Common myeloid progenitor, CD34-positive (primary cell): ENCODE results near the gene ACSM5.
"Not testable (repeated sequence)": the region's sequence is repeated elsewhere in the genome, so short reads cannot be mapped to it uniquely, and the experiment has no call there.

Source experiments
- CTCF ChIA-PET: fragments of 350-600 bp; sonication (Branson Sonifier 250); formaldehyde crosslinking; loops from one replicate; lab custom pipeline; 2021; ENCODE audit warnings: antibody characterized with exemption; lab: Charles Lee
- POLR2A ChIA-PET: fragments of 350-600 bp; sonication (Branson Sonifier 250); formaldehyde crosslinking; loops from one replicate; lab custom pipeline; 2021; ENCODE audit warnings: antibody characterized with exemption; lab: Charles Lee
- DNase-seq, 3 donors: peaks; one replicate each; pipeline versions ENCODE4 v3.0.0 to v3.0.0-alpha.2; 2013
- H3K27ac ChIP-seq, 2 experiments: 1 replicate in 1 of 2; 2 replicates in 1 of 2; pipeline ENCODE4 v1.7.0; 2013; ENCODE audit warnings: inconsistent platforms in 2 of 2, low read length in 2 of 2, mild to moderate bottlenecking in 2 of 2, low read depth in 1 of 2, moderate library complexity in 1 of 2; ENCODE audit not compliant: severe bottlenecking in 2 of 2, insufficient read depth in 1 of 2, poor library complexity in 1 of 2
- H3K27me3 ChIP-seq, 5 experiments: replicated peaks in 2 of 5; 1 replicate in 3 of 5; 2 replicates in 2 of 5; pipeline versions ENCODE4 v1.6.1 to v1.7.0; 2013; ENCODE audit warnings: low read length in 4 of 5, mild to moderate bottlenecking in 2 of 5, moderate library complexity in 2 of 5, inconsistent platforms in 1 of 5; ENCODE audit not compliant: insufficient read depth in 5 of 5, control insufficient read depth in 4 of 5
- H3K36me3 ChIP-seq, 4 experiments: 1 replicate in 2 of 4; 2 replicates in 2 of 4; pipeline versions ENCODE4 v1.6.1 to v1.7.0; 2013; ENCODE audit warnings: low read length in 3 of 4, control low read depth in 1 of 4, mild to moderate bottlenecking in 1 of 4; ENCODE audit not compliant: control insufficient read depth in 4 of 4, insufficient read depth in 4 of 4
- H3K4me1 ChIP-seq, 4 experiments: 1 replicate in 3 of 4; 2 replicates in 1 of 4; pipeline versions ENCODE4 v1.6.1 to v1.7.1; 2013; ENCODE audit warnings: low read length in 3 of 4, mild to moderate bottlenecking in 3 of 4, control low read depth in 1 of 4, inconsistent platforms in 1 of 4, moderate library complexity in 1 of 4; ENCODE audit not compliant: control insufficient read depth in 4 of 4, insufficient read depth in 4 of 4; ENCODE audit errors: control extremely low read depth in 1 of 4
- H3K4me3 ChIP-seq, 7 experiments: 1 replicate in 4 of 7; 2 replicates in 3 of 7; pipeline versions ENCODE4 v1.5.1 to v1.7.0; 2013; ENCODE audit warnings: mild to moderate bottlenecking in 7 of 7, low read length in 6 of 7, moderate library complexity in 6 of 7, inconsistent platforms in 2 of 7, low read depth in 2 of 7, control low read depth in 1 of 7; ENCODE audit not compliant: insufficient read depth in 4 of 7, control insufficient read depth in 1 of 7; ENCODE audit errors: extremely low read depth in 1 of 7
- H3K9me3 ChIP-seq, 5 experiments: 1 replicate in 4 of 5; 2 replicates in 1 of 5; pipeline versions ENCODE4 v1.6.1 to v1.7.1; 2013; ENCODE audit warnings: low read length in 4 of 5, mild to moderate bottlenecking in 2 of 5, inconsistent platforms in 1 of 5, low read depth in 1 of 5, moderate library complexity in 1 of 5; ENCODE audit not compliant: control insufficient read depth in 4 of 5, insufficient read depth in 2 of 5; ENCODE audit errors: control extremely low read depth in 1 of 5
- WGBS: methylation state at CpG from one replicate; pipeline ENCODE4 v1.1.5; 2013; ENCODE audit not compliant: insufficient coverage; 5-methylcytosine and 5-hydroxymethylcytosine counted together

ACSM5 gene

GRCh38 chr16:20411055-20411454 is 1.7 kb downstream of the ACSM5 start:
- WGBS, result 100% methylated on average over 1 of the region's 2 CpGs
- ChIA-PET POLR2A (no interaction called here), CTCF (no interaction called here)
- no peak for DNase-seq
- no peak overlapping the region for H3K27ac ChIP-seq
- H3K9me3 ChIP-seq, result peaks cover 0 to 3% (median 0%) of the 10 kb centered on the region in 5 experiments
- H3K27me3 ChIP-seq, result no peaks in the 10 kb centered on the region
- no peak overlapping the region for H3K4me3 ChIP-seq
- H3K4me1 ChIP-seq, result no peaks in the 10 kb centered on the region
- H3K36me3 ChIP-seq, result no peaks in the 10 kb centered on the region

- no peak overlapping the region for H3K27ac ChIP-seq
- H3K36me3 ChIP-seq, result no peaks in the 10 kb centered on the region
- H3K4me3 ChIP-seq, result no peak overlapping the region
- H3K9me3 ChIP-seq, result peaks cover 0 to 3% (median 0%) of the 10 kb centered on the region in 5 experiments
- no peaks in the 10 kb centered on the region for H3K4me1 ChIP-seq
- no CpG with 5 or more reads among the region's 1 CpG for WGBS
- peak in 1 of 3 donors; percentile 3 for DNase-seq
- H3K27me3 ChIP-seq, result no peaks in the 10 kb centered on the region
- CTCF ChIA-PET, result no interaction called here
- POLR2A ChIA-PET, result no interaction called here
Measured at GRCh38 chr16:20415541-20415940, 6.2 kb downstream of the ACSM5 start.

GRCh38 chr16:20419093-20419492 is 9.8 kb downstream of the ACSM5 start:
- H3K4me3 ChIP-seq, H3K36me3 ChIP-seq, H3K9me3 ChIP-seq, H3K27ac ChIP-seq, DNase-seq, CTCF ChIA-PET, POLR2A ChIA-PET, H3K27me3 ChIP-seq, H3K4me1 ChIP-seq: not testable (repeated sequence)
- 86% methylated on average over 5 of the region's 8 CpGs for WGBS

DNA sequence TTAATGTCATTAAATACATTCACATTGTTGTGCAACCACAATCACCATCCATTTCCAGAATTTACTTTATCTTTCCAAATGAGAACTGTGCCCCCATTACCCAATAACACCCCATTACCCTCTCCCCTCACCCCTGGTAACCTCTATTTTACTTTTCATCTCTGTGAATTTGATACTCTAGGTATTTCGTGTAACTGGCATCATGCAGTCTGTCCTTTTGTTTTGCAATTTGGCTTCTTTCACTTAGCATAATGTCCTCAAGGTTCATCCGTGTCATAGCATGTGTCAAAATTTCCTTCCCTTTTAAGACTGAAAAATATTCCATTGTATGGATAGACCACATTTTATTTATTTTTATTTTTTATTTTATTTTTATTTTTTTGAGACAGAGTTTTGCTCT is 12.4 kb downstream of the ACSM5 start:
- WGBS, result 80% methylated on average over 1 of the region's 2 CpGs
- H3K9me3 ChIP-seq, DNase-seq, H3K4me3 ChIP-seq, H3K27ac ChIP-seq, POLR2A ChIA-PET, H3K27me3 ChIP-seq, CTCF ChIA-PET, H3K36me3 ChIP-seq, H3K4me1 ChIP-seq: not testable (repeated sequence)

DNA sequence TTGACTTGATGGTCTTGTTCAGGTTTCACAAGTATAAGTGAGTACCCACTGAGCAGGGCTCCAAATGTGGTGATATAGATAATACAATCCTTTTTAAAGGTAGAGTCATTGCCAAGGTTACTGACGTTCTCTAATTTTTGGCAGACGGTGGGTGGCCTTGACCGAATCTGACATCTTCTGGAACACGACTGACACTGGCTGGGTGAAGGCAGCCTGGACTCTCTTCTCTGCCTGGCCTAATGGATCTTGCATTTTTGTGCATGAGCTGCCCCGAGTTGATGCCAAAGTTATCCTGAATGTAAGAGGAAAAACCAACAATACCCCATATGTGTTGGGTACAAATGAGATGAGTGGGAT is 14.4 kb downstream of the ACSM5 start:
- CTCF ChIA-PET, result not testable (repeated sequence)

DNA sequence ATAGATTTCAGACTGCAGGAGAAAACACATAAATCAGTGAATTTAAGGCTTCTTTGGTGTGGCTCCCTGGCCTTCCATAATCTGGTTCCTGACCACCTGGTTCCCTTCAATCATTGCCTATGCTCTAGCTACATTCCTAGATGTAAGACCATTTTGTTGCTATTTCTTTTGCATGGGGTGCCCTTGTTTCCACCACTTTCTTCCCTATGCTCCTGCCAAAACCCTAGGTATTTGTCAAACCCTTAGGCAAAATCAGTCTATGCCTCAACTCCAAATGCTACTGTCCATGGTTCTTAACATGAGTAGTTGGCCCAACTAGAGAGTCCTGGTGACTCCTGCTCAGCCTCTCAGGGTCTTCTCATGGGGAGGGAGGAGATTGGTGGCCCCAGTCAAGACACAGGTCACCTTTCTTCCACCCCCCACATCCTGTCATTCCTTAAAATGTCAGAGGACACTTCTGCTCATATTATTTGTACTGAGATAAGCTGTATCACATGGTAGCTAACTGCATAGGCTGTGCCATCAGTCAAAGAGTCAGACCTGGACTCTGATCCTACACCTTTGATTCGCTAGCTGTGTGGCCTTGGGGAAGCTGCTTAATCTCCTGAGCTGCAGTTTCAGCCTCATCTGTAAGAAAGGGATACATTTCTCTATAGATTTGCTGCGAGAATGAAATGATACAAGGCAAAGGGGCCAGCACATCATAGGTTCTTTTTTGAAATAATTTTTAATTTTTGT is 15.0 kb downstream of the ACSM5 start:
- DNase-seq, result no peak
- WGBS, result 94% methylated on average over 2 of the region's 2 CpGs

More for the DNA sequence above, 14.4 kb downstream of the ACSM5 start:
- 93% methylated on average over 4 of the region's 5 CpGs for WGBS
- H3K4me3 ChIP-seq, DNase-seq, H3K27ac ChIP-seq, H3K4me1 ChIP-seq, H3K36me3 ChIP-seq, POLR2A ChIA-PET, H3K9me3 ChIP-seq, H3K27me3 ChIP-seq: not testable (repeated sequence)

DNA sequence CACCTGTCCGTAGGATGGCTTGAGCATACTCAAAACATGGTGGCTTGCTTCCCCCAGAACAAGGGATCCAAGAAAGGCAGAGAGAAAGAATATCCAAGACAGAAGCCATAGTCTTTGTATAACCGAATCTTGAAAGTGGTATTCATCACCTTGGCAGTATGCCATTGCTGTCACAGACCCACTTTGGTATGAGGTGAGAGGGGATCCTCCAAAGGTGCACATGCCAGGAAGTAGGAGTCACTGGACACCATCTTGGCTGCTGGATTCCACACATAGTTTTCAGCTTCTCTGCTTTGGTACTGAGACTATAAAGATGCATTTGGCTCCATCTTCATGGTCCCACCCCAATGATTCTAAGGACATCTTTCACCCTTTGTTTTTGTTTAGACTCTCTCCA is 18.1 kb downstream of the ACSM5 start:
- H3K9me3 ChIP-seq, H3K4me1 ChIP-seq, POLR2A ChIA-PET, H3K27me3 ChIP-seq, H3K27ac ChIP-seq, DNase-seq, CTCF ChIA-PET, H3K4me3 ChIP-seq, H3K36me3 ChIP-seq: not testable (repeated sequence)
- 67% methylated on average over 2 of the region's 2 CpGs for WGBS

More for the DNA sequence above, 15.0 kb downstream of the ACSM5 start:
- ChIA-PET CTCF (no interaction called here), POLR2A (no interaction called here)
- no peaks in the 10 kb centered on the region for H3K4me1 ChIP-seq
- no peak overlapping the region for H3K4me3 ChIP-seq
- H3K27me3 ChIP-seq, result peaks cover 0 to 3% (median 0%) of the 10 kb centered on the region in 5 experiments
- H3K9me3 ChIP-seq, result no peaks in the 10 kb centered on the region
- no peaks in the 10 kb centered on the region for H3K36me3 ChIP-seq
- H3K27ac ChIP-seq, result no peak overlapping the region
